HG03108 (cell line): ENCODE results near the gene PIGL.
"Not testable (repeated sequence)": the region's sequence is repeated elsewhere in the genome, so short reads cannot be mapped to it uniquely, and the experiment has no call there.

Experiments
- ATAC-seq: cut with Tn5 transposase; IDR thresholded peaks from one replicate; pipeline ENCODE4 v1.9.1; 2021; ENCODE audit warnings: moderate library complexity; ENCODE audit not compliant: unreplicated experiment

The PIGL gene

DNA sequence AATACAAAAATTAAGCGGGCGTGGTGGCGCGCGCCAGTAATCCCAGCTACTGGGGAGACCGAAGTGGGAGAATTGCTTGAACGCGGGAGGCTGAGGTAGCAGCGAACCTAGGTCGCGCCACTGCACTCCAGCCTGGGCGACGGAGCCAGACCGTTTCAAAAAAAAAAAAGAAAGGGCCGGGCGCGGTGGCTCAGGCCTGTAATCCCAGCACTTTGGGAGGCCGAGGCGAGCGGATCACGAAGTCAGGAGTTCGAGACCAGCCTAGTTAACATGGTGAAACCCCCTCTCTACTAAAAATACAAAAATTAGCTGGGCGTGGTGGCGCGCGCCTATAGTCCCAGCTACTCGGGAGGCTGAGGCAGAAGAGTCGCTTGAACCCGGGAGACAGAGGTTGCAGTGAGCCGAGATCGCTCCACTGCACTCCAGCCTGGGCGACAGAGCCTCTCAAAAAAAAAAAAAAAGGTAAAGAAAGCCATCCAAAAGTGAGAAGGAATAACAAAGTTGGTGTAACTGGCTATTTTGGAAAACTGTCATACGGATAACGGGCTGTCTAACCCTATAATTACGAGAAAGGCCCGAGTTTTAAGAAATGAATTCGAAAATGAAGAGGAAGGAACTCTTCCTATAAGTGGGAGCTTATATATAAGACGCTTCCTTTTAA is 539 bp upstream of the PIGL start:
- ATAC-seq, result not testable (repeated sequence)

DNA sequence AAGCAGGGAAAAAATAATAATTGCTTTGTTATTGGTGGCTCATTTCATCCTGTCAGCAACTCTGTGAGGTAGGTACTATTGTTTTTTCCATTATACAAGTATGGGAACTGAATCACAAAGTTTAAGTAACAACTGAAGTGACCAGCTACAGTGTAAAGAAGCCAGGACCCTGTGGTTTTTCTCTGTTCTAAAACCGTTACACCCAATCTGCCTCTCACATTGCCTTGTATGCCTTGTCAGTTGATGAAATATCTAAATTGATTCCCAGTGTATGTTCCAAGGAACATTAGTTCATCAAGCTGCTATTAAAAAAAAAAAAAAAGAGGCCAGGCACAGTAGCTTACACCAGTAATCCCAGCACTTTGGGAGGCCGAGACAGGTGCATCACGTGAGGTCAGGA is 5.4 kb downstream of the PIGL start:
- ATAC-seq, result no peak

DNA sequence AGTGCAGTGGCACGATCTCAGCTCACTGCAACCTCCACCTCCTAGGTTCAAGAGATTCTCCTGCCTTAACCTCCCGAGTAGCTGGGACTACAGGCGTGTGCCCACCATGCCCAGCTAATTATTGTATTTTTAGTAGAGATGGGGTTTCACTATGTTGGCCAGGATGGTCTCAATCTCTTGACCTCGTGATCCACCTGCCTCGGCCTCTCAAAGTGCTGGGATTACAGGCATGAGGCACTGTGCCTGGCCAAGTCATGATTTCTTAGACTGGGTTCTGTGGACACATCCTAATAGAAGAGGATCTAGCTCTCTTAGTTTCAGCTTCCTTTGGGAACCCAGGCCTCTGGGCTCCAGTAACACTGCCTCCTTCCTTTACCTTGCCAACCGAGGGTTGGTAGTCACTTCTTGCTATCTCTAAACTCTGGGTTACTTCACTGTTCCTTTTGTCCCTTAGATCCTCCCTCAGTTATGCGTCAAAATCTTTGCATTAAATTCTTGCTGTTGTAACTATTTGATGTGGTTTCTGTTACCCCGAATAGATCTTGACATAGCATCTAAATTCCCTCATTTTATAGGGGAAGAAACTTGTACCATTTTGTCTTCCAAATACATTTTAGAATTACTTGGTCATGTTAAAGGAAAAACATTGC is 13.0 kb downstream of the PIGL start:
- not testable (repeated sequence) for ATAC-seq

DNA sequence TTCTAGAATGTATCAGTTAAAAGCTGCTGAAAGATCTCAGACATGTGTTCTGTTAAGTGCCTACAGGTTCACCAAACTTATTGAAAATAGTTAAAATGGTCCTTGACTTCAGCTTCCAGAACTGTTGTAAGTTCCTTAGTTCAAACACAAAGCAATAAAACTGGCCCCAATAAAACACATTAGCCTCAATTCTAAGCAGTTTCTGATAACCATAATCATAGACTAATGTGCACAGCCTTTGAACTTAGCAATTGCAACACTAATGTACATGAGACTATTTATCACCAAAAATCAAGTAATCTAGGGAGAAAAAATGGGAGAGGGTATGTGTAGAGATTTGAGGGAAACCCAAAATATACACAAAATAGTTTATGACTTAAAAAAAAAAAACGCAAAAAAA is 15.4 kb downstream of the PIGL start:
- no peak for ATAC-seq

DNA sequence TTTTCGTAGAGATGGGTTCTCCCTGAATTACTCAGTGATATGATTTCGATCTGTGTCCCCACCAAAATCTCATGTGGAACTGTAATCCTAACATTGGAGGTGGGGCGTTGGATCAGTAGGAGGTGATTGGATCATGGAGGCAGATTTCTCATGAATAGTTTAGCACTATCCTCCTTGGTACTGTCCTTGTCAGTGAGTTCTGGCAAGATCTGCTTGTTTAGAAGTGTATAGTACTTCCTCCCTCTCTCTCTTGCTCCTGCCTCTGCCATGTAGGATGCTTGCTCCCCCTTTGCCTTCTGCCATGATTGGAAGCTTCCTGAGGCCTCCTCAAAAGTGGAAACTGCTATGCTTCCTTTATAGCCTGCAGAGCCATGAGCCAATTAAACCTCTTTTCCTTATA is 22.9 kb downstream of the PIGL start:
- ATAC-seq, result no peak

DNA sequence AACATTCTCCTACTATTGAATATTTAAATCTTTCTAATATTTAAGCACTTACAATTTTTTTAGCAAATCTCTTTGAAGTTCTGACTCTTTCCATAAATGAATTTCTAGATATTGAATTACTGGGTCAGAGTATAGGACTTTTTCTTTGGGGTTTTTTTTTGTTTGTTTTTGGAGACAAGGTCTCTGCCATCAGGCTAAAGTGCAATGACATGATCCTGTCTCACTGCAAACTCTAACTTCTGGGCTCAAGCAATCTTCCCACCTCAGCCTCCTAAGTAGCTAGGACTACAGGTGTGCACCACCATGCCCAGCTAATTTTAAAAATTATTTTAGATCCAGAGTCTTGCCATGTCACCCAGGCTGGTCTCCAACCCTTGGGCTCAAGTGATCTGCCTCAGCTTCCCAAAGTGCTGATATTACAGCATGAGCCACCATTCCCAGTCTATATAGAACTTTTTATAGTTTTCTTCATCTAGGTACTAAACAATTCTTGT is 24.9 kb downstream of the PIGL start:
- ATAC-seq, result no peak

DNA sequence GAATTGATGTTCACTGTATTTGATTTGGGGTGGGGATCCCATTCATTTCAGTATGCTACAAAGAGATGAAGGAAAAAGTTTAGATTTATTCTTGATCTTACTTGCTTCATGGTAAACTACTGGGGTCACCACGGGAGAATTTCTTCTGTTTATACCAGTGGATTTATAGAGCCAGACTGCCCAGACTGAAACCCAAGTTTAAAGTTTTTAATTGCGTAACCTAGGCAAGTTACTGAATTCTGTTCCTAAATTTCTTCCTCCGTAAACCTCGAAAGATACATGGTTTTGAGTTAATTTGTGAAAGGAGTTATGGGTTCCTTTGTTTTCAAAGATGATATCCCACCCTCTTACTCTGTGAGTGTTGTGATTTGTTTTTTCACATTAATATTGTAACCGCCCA is 26.4 kb downstream of the PIGL start:
- ATAC-seq, result no peak

DNA sequence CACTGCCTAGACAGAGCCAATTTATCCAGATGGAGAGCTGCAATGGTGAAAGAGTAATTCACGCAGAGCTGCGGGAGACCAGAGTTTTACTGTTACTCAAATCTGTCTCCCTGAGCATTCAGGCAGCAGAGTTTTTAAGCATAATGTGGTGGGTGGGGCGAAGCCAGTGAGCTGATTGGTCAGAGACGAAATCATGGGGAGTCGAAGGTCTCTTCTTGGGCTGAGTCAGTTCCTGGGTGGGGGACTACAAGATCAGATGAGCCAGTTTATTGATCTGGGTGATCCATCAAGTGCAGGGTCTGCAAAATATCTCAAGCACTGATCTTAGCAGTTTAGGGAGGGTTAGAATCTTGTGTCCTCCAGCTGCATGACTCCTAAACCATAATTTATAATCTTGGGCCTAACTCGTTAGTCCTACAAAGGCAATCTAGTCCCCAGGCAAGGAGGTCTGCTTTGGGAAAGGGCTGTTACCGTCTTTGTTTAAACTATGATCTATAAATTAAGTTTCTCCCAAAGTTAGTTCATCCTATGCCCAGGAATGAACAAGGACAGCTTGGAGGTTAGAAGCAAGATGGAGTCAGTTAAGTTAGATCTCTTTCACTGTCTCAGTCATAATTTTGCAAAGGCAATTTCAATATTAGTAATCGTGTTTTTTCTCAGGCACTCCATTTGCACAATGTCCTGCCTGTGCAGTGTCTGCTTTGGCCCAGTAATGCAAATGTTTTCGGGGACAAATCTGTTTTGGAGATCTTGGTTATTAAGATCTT is 27.0 kb downstream of the PIGL start:
- ATAC-seq, result no peak

DNA sequence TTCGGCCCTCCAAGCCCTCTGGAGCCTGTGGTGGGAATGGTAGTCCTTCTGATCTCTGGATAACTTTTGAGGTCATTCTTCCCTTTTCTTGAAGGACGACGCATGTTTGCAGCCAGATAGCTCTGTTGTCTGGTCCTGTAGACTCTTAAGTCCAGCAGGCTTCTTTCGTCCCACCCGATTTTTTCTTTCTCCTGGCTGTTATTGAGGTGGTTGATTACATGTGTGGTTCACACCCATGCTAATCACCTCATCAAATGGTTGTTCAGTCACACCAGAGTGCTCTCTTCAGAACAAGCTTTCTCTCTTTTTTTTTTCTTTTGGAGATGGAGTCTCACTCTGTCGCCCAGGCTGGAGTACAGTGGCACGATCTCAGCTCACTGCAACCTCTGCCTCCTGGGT is 30.6 kb downstream of the PIGL start:
- ATAC-seq, result no peak

DNA sequence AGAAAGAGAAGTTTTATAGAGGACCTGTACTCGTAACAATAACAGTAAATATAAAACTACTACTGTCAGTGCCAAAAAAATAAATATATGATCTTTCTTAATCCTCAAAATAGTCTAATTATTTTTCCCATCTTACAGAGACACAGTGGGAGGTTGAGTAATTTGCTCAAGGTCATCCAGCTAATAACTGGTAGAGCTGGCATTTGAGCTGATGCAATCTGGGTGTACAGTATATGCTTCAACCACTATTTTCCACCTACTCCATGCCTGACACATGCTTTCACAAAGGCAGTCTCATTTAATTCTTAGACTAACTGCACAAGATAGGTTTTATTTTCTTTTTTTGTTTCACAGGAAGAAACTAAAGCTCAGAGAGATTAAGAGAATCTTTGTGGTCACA is 33.6 kb downstream of the PIGL start:
- no peak for ATAC-seq

DNA sequence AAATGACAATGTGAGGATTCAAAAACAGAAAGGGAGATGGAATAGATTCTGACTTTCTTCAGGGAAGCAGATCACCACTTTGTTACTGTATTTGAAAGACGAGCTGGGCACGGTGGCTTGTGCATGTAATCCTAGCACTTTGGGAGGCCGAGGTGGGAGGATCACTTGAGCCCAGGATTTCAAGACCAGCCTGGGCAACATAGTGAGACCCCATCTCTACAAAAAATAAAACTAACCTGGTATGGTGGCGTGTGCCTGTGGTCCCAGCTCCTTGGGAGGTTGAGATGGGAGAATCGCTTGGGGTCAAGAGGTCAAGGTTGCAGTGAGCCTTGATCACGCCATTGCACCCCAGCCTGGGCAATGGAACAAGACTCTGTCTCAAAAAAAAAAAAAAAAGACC is 34.0 kb downstream of the PIGL start:
- no peak for ATAC-seq

DNA sequence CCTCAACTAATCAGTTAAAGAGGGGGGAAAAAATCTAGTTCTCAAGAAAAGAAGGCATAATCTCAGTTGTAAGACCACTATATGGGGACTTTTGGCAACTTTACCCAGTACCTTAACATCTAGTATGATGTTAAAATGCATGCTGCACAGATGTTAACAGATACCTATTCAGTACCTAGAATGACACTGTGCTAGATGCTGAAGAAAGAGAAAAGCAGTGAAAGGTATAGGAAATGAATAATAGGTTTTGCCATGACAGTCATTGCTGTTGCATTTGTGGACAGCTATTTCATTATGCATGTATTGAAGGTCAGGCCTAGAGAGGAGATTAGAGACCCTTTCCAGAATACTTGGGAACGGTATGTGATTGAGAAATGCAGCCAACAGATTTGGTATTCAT is 34.5 kb downstream of the PIGL start:
- no peak for ATAC-seq

DNA sequence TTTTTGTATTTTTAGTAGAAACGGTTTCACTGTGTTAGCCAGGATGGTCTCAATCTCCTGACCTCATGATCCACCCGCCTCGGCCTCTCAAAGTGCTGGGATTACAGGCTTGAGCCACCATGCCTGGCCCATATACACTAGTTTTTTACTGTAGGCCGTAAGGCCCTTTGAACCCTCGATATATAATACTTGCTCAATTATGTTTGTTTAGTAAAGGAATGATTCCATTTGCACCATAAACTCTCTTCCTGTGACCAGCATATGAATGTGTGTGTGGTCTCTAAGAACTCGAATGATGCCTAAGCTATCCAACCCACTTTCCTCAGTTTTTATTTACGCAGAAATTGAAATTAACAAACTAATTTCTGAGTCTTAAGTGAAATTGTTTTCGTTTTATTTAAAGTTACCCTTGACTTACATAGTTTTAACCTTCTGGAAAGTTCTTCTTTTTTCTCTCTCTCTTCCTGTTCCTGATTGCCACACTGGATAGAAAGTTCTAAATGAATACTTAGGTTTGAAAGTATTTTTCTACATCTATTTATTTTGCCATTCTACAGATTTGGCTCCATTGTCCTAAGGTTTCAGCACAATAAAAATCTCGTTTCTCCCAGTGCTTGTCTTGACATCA is 37.9 kb downstream of the PIGL start:
- ATAC-seq, result no peak

DNA sequence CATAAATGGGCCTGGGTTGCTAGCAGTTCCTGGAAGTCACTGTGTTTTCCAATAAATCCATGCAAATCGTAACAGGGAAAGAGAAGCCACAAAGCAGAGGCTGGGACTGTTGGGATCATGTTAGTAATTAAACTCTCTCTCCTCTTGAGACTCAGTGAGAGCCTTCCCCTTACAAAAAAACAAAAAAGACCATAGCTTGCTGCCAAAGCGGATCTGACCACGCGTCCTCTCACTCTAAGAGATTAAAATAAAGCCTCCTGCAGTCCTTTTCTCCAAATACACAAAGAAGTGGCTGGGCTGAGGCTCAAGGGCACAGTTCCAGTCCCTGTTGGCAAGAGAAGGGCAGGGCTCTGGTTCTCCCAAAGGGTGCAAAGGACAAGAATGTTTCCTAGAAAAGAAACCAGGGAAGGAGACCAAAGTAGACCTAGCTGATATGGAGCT is 38.5 kb downstream of the PIGL start:
- no peak for ATAC-seq

DNA sequence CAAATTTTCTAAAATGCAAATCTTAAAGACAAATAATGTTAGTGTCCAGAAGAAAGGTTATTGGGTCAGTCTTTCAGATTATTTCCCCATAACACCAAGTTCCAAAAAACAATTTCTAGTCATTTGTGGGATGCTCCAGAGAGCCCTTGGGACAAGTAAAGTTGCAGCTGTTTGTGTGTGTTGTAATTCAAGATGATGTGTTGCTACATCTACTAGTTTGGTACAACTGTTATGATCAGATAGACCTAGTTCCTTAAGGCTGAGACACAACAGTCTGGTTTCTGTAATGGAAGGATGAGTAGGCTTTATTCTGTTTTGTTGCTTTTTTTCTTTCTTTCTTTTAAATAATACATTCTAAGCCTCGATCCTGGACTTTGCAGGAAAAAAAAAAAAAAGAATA is 41.9 kb downstream of the PIGL start:
- no peak for ATAC-seq

DNA sequence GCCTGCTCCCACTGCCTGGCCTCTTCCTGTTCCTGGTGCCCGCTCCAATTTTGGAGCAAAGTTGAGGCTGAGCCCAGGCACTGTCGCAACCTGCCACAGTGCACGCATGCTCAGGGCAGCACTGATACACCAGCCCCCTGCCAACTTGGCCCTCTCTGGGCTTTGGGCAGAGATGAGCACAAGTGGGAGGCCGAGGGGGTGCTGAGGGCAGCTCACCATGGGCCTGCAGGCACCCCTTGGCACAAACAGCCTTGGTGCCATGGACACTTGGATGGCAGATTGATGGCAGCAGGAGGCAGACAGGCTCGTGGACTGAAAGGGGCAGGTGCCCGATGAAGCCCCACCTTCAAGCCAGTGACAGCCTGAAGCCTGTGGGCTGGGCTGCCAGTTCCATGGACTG is 42.9 kb downstream of the PIGL start:
- ATAC-seq, result no peak

DNA sequence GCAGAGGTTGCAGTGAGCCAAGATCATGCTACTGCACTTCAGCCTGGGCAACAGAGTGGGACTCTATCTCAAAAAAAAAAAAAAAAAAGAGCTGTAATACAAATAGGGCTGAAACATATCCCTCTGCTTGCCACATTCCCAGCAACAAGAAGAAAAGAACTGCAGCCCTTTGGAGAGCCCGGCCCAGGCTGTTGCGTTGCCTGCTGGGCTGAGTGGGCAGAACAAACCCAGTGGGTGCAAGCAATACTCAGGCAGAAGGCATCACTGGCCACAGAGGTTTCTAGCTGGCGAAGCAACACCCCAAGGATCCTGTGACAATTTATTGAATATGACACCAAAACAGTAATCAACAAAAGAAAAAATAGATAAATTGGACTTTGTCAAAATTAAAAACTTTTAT is 44.0 kb downstream of the PIGL start:
- no peak for ATAC-seq

DNA sequence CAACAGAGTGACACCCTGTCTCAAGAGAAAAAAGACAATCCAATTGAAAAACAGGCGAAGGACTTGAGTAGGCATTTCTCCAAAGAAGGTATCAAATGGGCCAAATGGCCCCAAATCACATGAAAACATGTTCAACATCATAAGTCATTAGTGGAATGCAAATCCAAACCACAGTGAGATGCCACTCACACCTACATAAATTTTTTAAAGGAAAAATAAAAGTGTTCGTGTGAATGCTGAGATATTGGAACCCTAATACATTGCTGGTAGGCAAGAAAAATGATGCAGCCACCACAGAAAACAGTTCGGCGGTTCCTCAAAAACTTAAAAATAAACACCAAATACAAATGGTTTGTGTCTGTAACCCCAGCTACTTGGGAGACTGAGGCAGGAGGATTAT is 45.2 kb downstream of the PIGL start:
- ATAC-seq, result no peak

DNA sequence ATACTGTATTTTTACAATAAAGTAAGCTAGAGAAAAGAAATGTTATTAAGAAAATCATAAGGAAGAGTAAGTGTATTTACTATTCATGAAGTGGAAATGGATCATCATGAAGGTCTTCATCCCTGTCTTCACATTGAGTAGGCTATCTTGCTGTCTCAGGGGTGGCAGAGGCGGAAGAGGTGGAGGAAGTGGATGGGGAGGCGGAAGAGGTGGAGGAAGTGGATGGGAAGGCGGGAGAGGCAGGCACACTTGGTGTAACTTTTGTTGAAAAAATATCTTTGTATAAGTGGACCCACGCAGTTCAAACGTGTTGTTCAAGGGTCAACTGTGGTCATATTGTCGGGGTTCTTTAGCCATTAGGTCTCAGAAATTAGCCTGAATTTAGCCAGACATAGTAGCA is 50.2 kb downstream of the PIGL start:
- no peak for ATAC-seq

DNA sequence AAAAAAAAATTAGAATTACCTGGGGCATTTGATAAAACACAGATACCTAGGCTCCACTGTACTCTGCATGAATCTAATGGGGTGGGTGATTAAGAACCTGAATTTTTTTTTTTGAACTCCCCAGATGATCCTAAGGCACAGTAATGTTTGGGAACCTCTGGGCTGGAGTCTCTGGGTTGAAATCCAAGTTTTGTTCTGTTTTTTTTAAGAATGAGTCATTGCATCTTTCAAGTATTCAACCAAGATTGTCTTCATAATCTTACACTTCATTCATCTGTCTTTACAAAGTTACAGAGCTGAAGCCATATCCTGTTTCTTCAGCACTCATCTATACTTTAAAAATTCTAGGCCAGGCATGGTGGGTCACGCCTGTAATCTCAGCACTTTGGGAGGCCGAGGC is 52.6 kb downstream of the PIGL start:
- no peak for ATAC-seq

DNA sequence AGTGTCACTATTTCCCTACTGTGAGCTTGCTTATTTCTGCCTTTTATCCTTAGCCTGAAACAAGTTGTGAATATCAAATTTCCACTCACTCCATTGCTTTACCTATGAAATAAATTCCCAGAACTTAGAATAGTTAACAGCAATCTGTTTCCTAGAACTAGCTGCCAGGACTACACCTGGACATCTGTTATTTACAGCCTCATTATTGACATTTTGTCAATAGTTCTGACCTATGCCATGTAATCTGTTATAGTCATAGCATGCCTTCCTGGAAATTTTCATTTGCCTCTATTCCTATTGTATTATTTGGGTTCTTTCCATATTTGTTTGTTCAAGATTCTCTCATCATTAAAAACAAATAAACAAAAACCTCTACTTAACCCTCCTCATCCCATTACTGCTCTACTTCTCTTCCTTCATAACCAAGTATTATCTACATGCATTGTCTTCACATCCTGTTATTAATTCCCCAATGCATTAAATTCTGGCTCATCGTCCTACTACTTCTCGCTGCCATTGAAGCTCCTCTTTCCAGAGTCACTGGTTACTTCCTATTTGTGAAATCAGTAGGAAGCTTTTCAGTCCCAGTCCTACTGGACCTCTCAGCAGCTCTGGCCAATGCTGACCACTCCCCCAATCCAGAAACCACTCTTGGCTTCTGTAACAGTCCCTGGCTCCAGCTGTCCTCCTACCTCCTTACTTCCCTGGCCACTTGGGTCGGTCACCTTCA is 55.3 kb downstream of the PIGL start:
- ATAC-seq, result no peak
